ENCODE data around the gene OR1S1. TPM values are rescaled to one million over a fixed set of nuclear protein-coding genes. Genes with fewer than 3 reads are reported as not detected.

The OR1S1 gene
- total RNA-seq, 1 experiment from 2014 or later = not detected

DNA sequence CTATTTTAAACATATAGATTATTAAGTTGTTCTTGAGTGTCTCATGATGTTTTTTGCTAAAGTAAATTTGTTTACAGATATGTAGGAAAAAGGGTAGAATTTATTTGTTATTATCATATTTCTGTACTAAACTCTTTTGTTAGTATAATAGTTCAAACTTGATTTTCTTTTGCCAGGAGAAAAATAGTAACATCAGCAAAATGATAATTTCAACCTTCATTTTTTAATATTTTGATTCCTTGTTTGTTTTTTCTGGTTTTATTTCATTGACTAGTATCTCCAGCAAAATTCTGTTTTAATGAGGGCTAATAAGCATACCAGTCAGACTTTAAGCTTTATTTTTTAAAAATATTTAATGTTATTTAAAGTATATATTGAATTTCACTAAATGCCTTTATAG lies 4.0 kb downstream of the OR1S1 start:
- Histone ChIP-seq H3K27ac (ENCODE audit: low read length) (no peak overlapping the region), H3K4me1 (ENCODE audit: control insufficient read depth, insufficient read depth, low read length) (no peaks in the 10 kb centered on the region), H3K27me3 (ENCODE audit: control insufficient read depth, insufficient read depth, low read length) (no peaks in the 10 kb centered on the region), H3K4me3 (ENCODE audit: low read depth in 2 of 2, low read length in 2 of 2) (no peak overlapping the region), H3K36me3 (ENCODE audit: control insufficient read depth, insufficient read depth, low read length) (no peaks in the 10 kb centered on the region), H3K9me3 (ENCODE audit: control insufficient read depth, insufficient read depth, low read depth, low read length) (no peaks in the 10 kb centered on the region)
- TF ChIP-seq, protein P1, sequence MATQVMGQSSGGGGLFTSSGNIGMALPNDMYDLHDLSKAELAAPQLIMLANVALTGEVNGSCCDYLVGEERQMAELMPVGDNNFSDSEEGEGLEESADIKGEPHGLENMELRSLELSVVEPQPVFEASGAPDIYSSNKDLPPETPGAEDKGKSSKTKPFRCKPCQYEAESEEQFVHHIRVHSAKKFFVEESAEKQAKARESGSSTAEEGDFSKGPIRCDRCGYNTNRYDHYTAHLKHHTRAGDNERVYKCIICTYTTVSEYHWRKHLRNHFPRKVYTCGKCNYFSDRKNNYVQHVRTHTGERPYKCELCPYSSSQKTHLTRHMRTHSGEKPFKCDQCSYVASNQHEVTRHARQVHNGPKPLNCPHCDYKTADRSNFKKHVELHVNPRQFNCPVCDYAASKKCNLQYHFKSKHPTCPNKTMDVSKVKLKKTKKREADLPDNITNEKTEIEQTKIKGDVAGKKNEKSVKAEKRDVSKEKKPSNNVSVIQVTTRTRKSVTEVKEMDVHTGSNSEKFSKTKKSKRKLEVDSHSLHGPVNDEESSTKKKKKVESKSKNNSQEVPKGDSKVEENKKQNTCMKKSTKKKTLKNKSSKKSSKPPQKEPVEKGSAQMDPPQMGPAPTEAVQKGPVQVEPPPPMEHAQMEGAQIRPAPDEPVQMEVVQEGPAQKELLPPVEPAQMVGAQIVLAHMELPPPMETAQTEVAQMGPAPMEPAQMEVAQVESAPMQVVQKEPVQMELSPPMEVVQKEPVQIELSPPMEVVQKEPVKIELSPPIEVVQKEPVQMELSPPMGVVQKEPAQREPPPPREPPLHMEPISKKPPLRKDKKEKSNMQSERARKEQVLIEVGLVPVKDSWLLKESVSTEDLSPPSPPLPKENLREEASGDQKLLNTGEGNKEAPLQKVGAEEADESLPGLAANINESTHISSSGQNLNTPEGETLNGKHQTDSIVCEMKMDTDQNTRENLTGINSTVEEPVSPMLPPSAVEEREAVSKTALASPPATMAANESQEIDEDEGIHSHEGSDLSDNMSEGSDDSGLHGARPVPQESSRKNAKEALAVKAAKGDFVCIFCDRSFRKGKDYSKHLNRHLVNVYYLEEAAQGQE (IDR thresholded peaks at IDR 0.05; ENCODE audit: insufficient read depth in 1 of 2, low read depth in 2 of 2, low read length in 1 of 2) = no peak
- TF ChIP-seq SIN3A (IDR thresholded peaks at IDR 0.05; ENCODE audit: borderline replicate concordance, insufficient read depth, low read depth, low read length) (no peak), CTCF (IDR thresholded peaks at IDR 0.05) (no peak), TCF7L2 (IDR thresholded peaks at IDR 0.05; ENCODE audit: low read depth, low read length) (no peak), POLR2AphosphoS5 (IDR thresholded peaks at IDR 0.05; ENCODE audit: low read depth, low read length) (no peak)
- in situ Hi-C loops (cut with HindIII; ENCODE audit: low pct_unique_long_range_greater_than_20kb, low sequenced_read_pairs) (no loop called here), intact Hi-C loops (cut with micrococcal nuclease; ENCODE audit: unreplicated experiment) (no loop called here)
- ChIA-PET POLR2A (no interaction called here), CTCF (no interaction called here)
- BruUV-seq (replicated peaks) = no TSS peak
- ATAC-seq (no peak), DNase-seq (ENCODE audit: low read depth, low spot score) (no peak)

GRCh38 chr11:58222721-58223120 lies 10.2 kb downstream of the OR1S1 start:
- intact Hi-C loops (cut with micrococcal nuclease; ENCODE audit: unreplicated experiment) (no loop called here), in situ Hi-C loops (cut with HindIII; ENCODE audit: low pct_unique_long_range_greater_than_20kb, low sequenced_read_pairs) (no loop called here)
- ChIA-PET POLR2A (no interaction called here), CTCF (no interaction called here)
- no TSS peak for BruUV-seq (replicated peaks)
- no peak for TF ChIP-seq SIN3A (IDR thresholded peaks at IDR 0.05; ENCODE audit: borderline replicate concordance, insufficient read depth, low read depth, low read length)
- no peak for TF ChIP-seq TCF7L2 (IDR thresholded peaks at IDR 0.05; ENCODE audit: low read depth, low read length)
- no peak for TF ChIP-seq CTCF (IDR thresholded peaks at IDR 0.05)
- TF ChIP-seq POLR2AphosphoS5 (IDR thresholded peaks at IDR 0.05; ENCODE audit: low read depth, low read length) = no peak
- TF ChIP-seq, protein P1 (IDR thresholded peaks at IDR 0.05; ENCODE audit: insufficient read depth in 1 of 2, low read depth in 2 of 2, low read length in 1 of 2) = no peak
- Histone ChIP-seq H3K9me3 (ENCODE audit: control insufficient read depth, insufficient read depth, low read depth, low read length) (no peaks in the 10 kb centered on the region), H3K27me3 (ENCODE audit: control insufficient read depth, insufficient read depth, low read length) (no peaks in the 10 kb centered on the region), H3K4me3 (ENCODE audit: low read depth in 2 of 2, low read length in 2 of 2) (no peak overlapping the region), H3K36me3 (ENCODE audit: control insufficient read depth, insufficient read depth, low read length) (no peaks in the 10 kb centered on the region), H3K27ac (ENCODE audit: low read length) (no peak overlapping the region), H3K4me1 (ENCODE audit: control insufficient read depth, insufficient read depth, low read length) (no peaks in the 10 kb centered on the region)
- DNase-seq (ENCODE audit: low read depth, low spot score) (no peak), ATAC-seq (no peak)
